LHCN-M2 (cell line): Measurements from ENCODE around the gene MAPRE2. TPM values are rescaled to one million over a fixed set of nuclear protein-coding genes. Genes with fewer than 3 reads are reported as not detected.
A peak's percentile ranks its signal among the peaks of the same experiment; 100 is the strongest.

Source experiments
- DNase-seq: peaks from one replicate; pipeline ENCODE4 v3.0.0-alpha.2; 2012; ENCODE audit warnings: low read depth
- total RNA-seq: library from RNA; depleted of rRNA; stranded (reverse); fragments of >200 nt; gene quantifications from 2 replicates; pipeline ENCODE4 v1.2.3, GENCODE V29; 2014

MAPRE2 gene
- total RNA-seq, 1 experiment from 2014 or later, result 33.9 TPM

- no peak for DNase-seq
Observed at GRCh38 chr18:35061804-35062203, 20.6 kb downstream of the MAPRE2 start.

- no peak for DNase-seq
Observed at GRCh38 chr18:35062408-35062807, 21.2 kb downstream of the MAPRE2 start.

- no peak for DNase-seq
Observed at GRCh38 chr18:35063875-35064690, 22.9 kb downstream of the MAPRE2 start.

GRCh38 chr18:35067454-35067853, 26.2 kb downstream of the MAPRE2 start:
- no peak for DNase-seq

- DNase-seq, result no peak
Observed at GRCh38 chr18:35071819-35072247, 30.6 kb downstream of the MAPRE2 start.

GRCh38 chr18:35072616-35073015, 31.4 kb downstream of the MAPRE2 start:
- DNase-seq, result no peak

GRCh38 chr18:35073186-35074105, 32.2 kb downstream of the MAPRE2 start:
- peak; percentile 61 for DNase-seq

- DNase-seq, result no peak
Observed at GRCh38 chr18:35074581-35074980, 33.4 kb downstream of the MAPRE2 start.

GRCh38 chr18:35075132-35075531, 33.9 kb downstream of the MAPRE2 start:
- DNase-seq, result no peak

- peak; percentile 85 for DNase-seq
Observed at GRCh38 chr18:35076135-35076924, 35.1 kb downstream of the MAPRE2 start.

- DNase-seq, result no peak
Observed at GRCh38 chr18:35077937-35078336, 36.7 kb downstream of the MAPRE2 start.

GRCh38 chr18:35080058-35080457, 38.8 kb downstream of the MAPRE2 start:
- no peak for DNase-seq

- DNase-seq, result no peak
Observed at GRCh38 chr18:35083174-35083712, 42.0 kb downstream of the MAPRE2 start.

- no peak for DNase-seq
Observed at GRCh38 chr18:35084494-35085449, 43.6 kb downstream of the MAPRE2 start.

GRCh38 chr18:35085450-35086380, 44.5 kb downstream of the MAPRE2 start:
- no peak for DNase-seq

- DNase-seq, result no peak
Observed at GRCh38 chr18:35086704-35087103, 45.5 kb downstream of the MAPRE2 start.

- DNase-seq, result no peak
Observed at GRCh38 chr18:35087726-35088125, 46.5 kb downstream of the MAPRE2 start.

- peak; percentile 63 for DNase-seq
Observed at GRCh38 chr18:35088921-35089320, 47.7 kb downstream of the MAPRE2 start.

- peak; percentile 65 for DNase-seq
Observed at GRCh38 chr18:35089382-35089781, 48.2 kb downstream of the MAPRE2 start.
